IMR-90 (cell line): ENCODE results near the gene RNF213. TPM values are rescaled to one million over a fixed set of nuclear protein-coding genes. Genes with fewer than 3 reads are reported as not detected.

Experiments used
- ATAC-seq: fragments of 200-7000 bp; cut with Tn5 transposase; 2 replicates; pipeline ENCODE4 v1.9.1; 2020; ENCODE audit warnings: low read depth, mild to moderate bottlenecking, moderate library complexity
- BruUV-seq: library from RNA; stranded (reverse); fragments of 400-500 nt; replicated peaks from 2 replicates; lab custom pipeline; 2021; lab: Mats Ljungman, UMichigan
- CTCF ChIA-PET: fragments of 300-600 bp; formaldehyde crosslinking; extraction: SDS; loops from one replicate; lab custom pipeline; 2021; ENCODE audit warnings: antibody characterized with exemption; lab: Yijun Ruan, JAX
- POLR2A ChIA-PET: fragments of 300-600 bp; sonication (Branson Sonifier 250); formaldehyde crosslinking; loops from one replicate; lab custom pipeline; 2022; ENCODE audit warnings: antibody characterized with exemption; ENCODE audit not compliant: unreplicated experiment; lab: Charles Lee
- DNase-seq: peaks from one replicate; pipeline ENCODE4 v3.0.0; 2013
- H2AFZ ChIP-seq: replicated peaks from 2 replicates; pipeline ENCODE3; 2013; ENCODE audit warnings: low read length, mild to moderate bottlenecking; ENCODE audit not compliant: poor library complexity
- H2AK5ac ChIP-seq: 2 replicates; pipeline ENCODE4 v1.6.1; 2013; ENCODE audit warnings: low read depth, low read length, inconsistent platforms
- H2AK9ac ChIP-seq: replicated peaks from 2 replicates; pipeline ENCODE3; 2013; ENCODE audit warnings: mild to moderate bottlenecking, low read depth, low read length, moderate library complexity; ENCODE audit not compliant: poor library complexity
- H2BK120ac ChIP-seq: 2 replicates; pipeline ENCODE4 v1.6.1; 2013; ENCODE audit warnings: low read depth, low read length, inconsistent platforms
- H2BK15ac ChIP-seq: 3 replicates; pipeline ENCODE4 v1.6.1; 2013; ENCODE audit warnings: low read depth, low read length, inconsistent platforms
- H2BK20ac ChIP-seq: 2 replicates; pipeline ENCODE4 v1.6.1; 2013; ENCODE audit warnings: low read depth, mild to moderate bottlenecking, inconsistent platforms, low read length, moderate library complexity
- H2BK5ac ChIP-seq: 2 replicates; pipeline ENCODE4 v1.6.1; 2013; ENCODE audit warnings: mild to moderate bottlenecking, low read depth, low read length, inconsistent platforms; ENCODE audit not compliant: poor library complexity, severe bottlenecking
- H3K14ac ChIP-seq: replicated peaks from 2 replicates; pipeline ENCODE4 v1.6.1; 2013; ENCODE audit warnings: low read depth, low read length, inconsistent platforms
- H3K18ac ChIP-seq: 2 replicates; pipeline ENCODE4 v1.6.1; 2013; ENCODE audit warnings: low read depth, low read length, control low read depth
- H3K23ac ChIP-seq: 2 replicates; pipeline ENCODE4 v1.6.1; 2013; ENCODE audit warnings: low read depth, low read length, inconsistent platforms
- H3K27ac ChIP-seq: 2 replicates; pipeline ENCODE4 v1.5.1; 2013; ENCODE audit warnings: mild to moderate bottlenecking, control low read depth, low read length; ENCODE audit not compliant: insufficient read depth
- H3K27me3 ChIP-seq: 2 replicates; pipeline ENCODE4 v1.6.1; 2013; ENCODE audit warnings: low read length; ENCODE audit not compliant: control insufficient read depth, insufficient read depth
- H3K36me3 ChIP-seq: 2 replicates; pipeline ENCODE4 v1.6.1; 2013; ENCODE audit warnings: low read length, mixed read lengths; ENCODE audit not compliant: control insufficient read depth, insufficient read depth
- H3K4ac ChIP-seq: 2 replicates; pipeline ENCODE4 v1.6.1; 2013; ENCODE audit warnings: low read depth, low read length, inconsistent platforms
- H3K4me1 ChIP-seq: 2 replicates; pipeline ENCODE4 v1.6.1; 2013; ENCODE audit warnings: low read length, mixed read lengths; ENCODE audit not compliant: control insufficient read depth, insufficient read depth
- H3K4me2 ChIP-seq: 2 replicates; pipeline ENCODE4 v1.6.1; 2013; ENCODE audit warnings: low read depth, mild to moderate bottlenecking, control low read depth, low read length, moderate library complexity
- H3K4me3 ChIP-seq: 2 replicates; pipeline ENCODE4 v1.5.1; 2013; ENCODE audit warnings: low read depth, mild to moderate bottlenecking, control low read depth, low read length, moderate library complexity; ENCODE audit not compliant: insufficient read depth
- H3K56ac ChIP-seq: 2 replicates; pipeline ENCODE4 v1.6.1; 2013; ENCODE audit warnings: low read length, inconsistent platforms; ENCODE audit not compliant: insufficient read depth; ENCODE audit errors: extremely low read depth
- H3K79me1 ChIP-seq, 2 experiments: 2 replicates each; pipeline ENCODE4 v1.6.1; 2013; ENCODE audit warnings: low read length in 2 of 2, inconsistent platforms in 1 of 2, low read depth in 1 of 2
- H3K9ac ChIP-seq: 2 replicates; pipeline ENCODE4 v1.6.1; 2013; ENCODE audit warnings: low read depth, low read length, control low read depth
- H3K9me1 ChIP-seq: 2 replicates; pipeline ENCODE4 v1.6.1; 2013; ENCODE audit warnings: low read length, inconsistent platforms; ENCODE audit not compliant: insufficient read depth
- H3K9me3 ChIP-seq: 2 replicates; pipeline ENCODE4 v1.6.1; 2013; ENCODE audit warnings: low read length; ENCODE audit not compliant: control insufficient read depth, insufficient read depth
- H4K20me1 ChIP-seq: 2 replicates; pipeline ENCODE4 v1.6.1; 2013; ENCODE audit warnings: low read length, inconsistent platforms; ENCODE audit not compliant: insufficient read depth
- H4K5ac ChIP-seq: 2 replicates; pipeline ENCODE4 v1.6.1; 2013; ENCODE audit warnings: mild to moderate bottlenecking, low read depth, low read length, control low read depth
- H4K8ac ChIP-seq, 2 experiments: 2 replicates each; pipeline ENCODE4 v1.6.1; 2013; ENCODE audit warnings: low read depth in 2 of 2, low read length in 2 of 2, control low read depth in 1 of 2, inconsistent platforms in 1 of 2
- H4K91ac ChIP-seq: 2 replicates; pipeline ENCODE4 v1.6.1; 2013; ENCODE audit warnings: low read depth, low read length, inconsistent platforms; ENCODE audit not compliant: insufficient read depth
- BHLHE40 ChIP-seq: fragments of 150-350 bp; IDR thresholded peaks from 2 replicates; pipeline ENCODE4 v1.6.1; 2016; ENCODE audit warnings: mild to moderate bottlenecking, low read depth, low read length
- CEBPB ChIP-seq: IDR thresholded peaks from 2 replicates; pipeline ENCODE4 v1.6.1; 2012; ENCODE audit warnings: low read depth, low read length, improper control_type of control experiment
- CHD1 ChIP-seq: IDR thresholded peaks from 2 replicates; pipeline ENCODE4 v1.6.1; 2012; ENCODE audit warnings: low read depth, low read length, improper control_type of control experiment
- FOS ChIP-seq: fragments of 150-350 bp; IDR thresholded peaks from 2 replicates; pipeline ENCODE4 v1.6.1; 2016; ENCODE audit warnings: low read depth, low read length
- MAFK ChIP-seq: IDR thresholded peaks from 2 replicates; pipeline ENCODE4 v1.6.1; 2012; ENCODE audit warnings: low read depth, low read length, improper control_type of control experiment
- MXI1 ChIP-seq: IDR thresholded peaks from 2 replicates; pipeline ENCODE4 v1.6.1; 2012; ENCODE audit warnings: low read depth, mild to moderate bottlenecking, low read length, moderate library complexity, borderline replicate concordance
- NFE2L2 ChIP-seq: fragments of 150-350 bp; IDR thresholded peaks from 2 replicates; pipeline ENCODE4 v1.6.1; 2016; ENCODE audit warnings: low read depth, mild to moderate bottlenecking, low read length
- POLR2A ChIP-seq: IDR thresholded peaks from 2 replicates; pipeline ENCODE4 v1.6.1; 2012; ENCODE audit warnings: mild to moderate bottlenecking, low read depth, low read length
- RAD21 ChIP-seq: IDR thresholded peaks from 2 replicates; pipeline ENCODE4 v1.6.1; 2012; ENCODE audit warnings: low read length, improper control_type of control experiment
- RCOR1 ChIP-seq: IDR thresholded peaks from 2 replicates; pipeline ENCODE4 v1.6.1; 2012; ENCODE audit warnings: mild to moderate bottlenecking, low read length, improper control_type of control experiment; ENCODE audit not compliant: insufficient replicate concordance
- RFX5 ChIP-seq: IDR thresholded peaks from 2 replicates; pipeline ENCODE4 v1.8.0; 2012; ENCODE audit warnings: low read depth, mild to moderate bottlenecking, low read length, moderate library complexity
- SMC3 ChIP-seq: fragments of 150-350 bp; IDR thresholded peaks from 2 replicates; pipeline ENCODE4 v1.6.1; 2016; ENCODE audit warnings: low read depth, mild to moderate bottlenecking, antibody characterized with exemption, low read length, moderate library complexity
- WGBS, 2 experiments: methylation state at CpG; one replicate each; pipeline versions ENCODE4 v1.1.5 to v1.1.7; 2013; ENCODE audit warnings: missing lambda C conversion rate in 2 of 2; ENCODE audit not compliant: insufficient read length in 1 of 2; ENCODE audit errors: extremely low coverage in 2 of 2; 5-methylcytosine and 5-hydroxymethylcytosine counted together
- dilution Hi-C: fragments of 300-500 bp; cut with HindIII; formaldehyde crosslinking; loops from one replicate; pipeline ENCODE4 v1.14.3; 2018; ENCODE audit warnings: low sequenced_read_pairs; ENCODE audit not compliant: unreplicated experiment
- in situ Hi-C: fragments of 300-500 bp; cut with MboI; formaldehyde crosslinking; loops from 3 replicates; pipeline ENCODE4 v1.14.3; 2019; ENCODE audit warnings: low sequenced_read_pairs, inconsistent platforms, mixed read lengths
- intact Hi-C: fragments of 100-400 bp; cut with micrococcal nuclease; formaldehyde crosslinking; loops from 2 replicates; pipeline ENCODE4 v1.10.0; 2022
- polyA plus RNA-seq, 3 experiments: library from polyadenylated mRNA; depleted of rRNA; stranded (reverse); fragments of >200 nt; gene quantifications; 2 replicates each; pipeline ENCODE4 v1.2.3, GENCODE V29; 2012; ENCODE audit warnings: low replicate concordance in 1 of 3
- total RNA-seq: library from RNA; depleted of rRNA; stranded (reverse); fragments of >200 nt; gene quantifications from 2 replicates; pipeline ENCODE4 v1.2.3, GENCODE V29; 2012
- TF ChIP-seq, protein P1 (sequence below): fragments of 150-350 bp; IDR thresholded peaks from 2 replicates; pipeline ENCODE4 v1.6.1; 2016; ENCODE audit warnings: low read depth, mild to moderate bottlenecking, low read length, moderate library complexity, borderline replicate concordance
- TF ChIP-seq, protein P2 (sequence below): conservative IDR thresholded peaks from 2 replicates; pipeline ENCODE4 v1.5.1; 2012; ENCODE audit warnings: mild to moderate bottlenecking, low read depth, low read length, improper control_type of control experiment
- TF ChIP-seq, protein P3 (sequence below): fragments of 150-350 bp; IDR thresholded peaks from 2 replicates; pipeline ENCODE4 v1.6.1; 2017; ENCODE audit warnings: mild to moderate bottlenecking, antibody characterized with exemption, low read length, low read depth

Gene RNF213
- total and polyA plus RNA-seq, 2 of the 4 experiments (the other 2 are of a cell fraction): 23.4 to 36.0 TPM

DNA sequence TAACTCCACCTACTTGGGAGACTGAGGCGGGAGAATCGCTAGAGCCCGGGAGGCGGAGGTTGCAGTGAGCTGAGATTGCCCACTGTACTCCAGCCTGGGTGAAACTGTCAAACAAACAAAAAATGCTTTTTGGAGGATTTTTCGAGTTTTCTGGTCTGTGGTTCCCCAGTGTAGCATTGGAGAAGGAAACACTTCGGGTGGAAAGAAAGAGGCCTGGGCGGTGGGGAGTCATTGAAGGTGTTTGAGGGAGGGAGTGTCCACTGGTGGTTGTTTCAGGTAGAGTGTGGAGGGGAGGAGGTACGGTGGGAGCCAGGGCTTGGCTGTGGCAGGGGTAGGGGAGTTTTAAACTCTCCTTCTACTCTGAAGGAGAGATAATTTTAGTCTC, 1.2 kb downstream of the RNF213 start:
- WGBS, 2 experiments: 70% methylated on average over 4 of the region's 8 CpGs; no CpG with 5 or more reads in 1 of the 2 experiments
- POLR2A ChIA-PET: interaction anchor here (0.5 kb wide), 1 partner anchor 29 kb away, joined by 6 read pairs; no protein-coding TSS in a partner anchor
- H3K4me1 ChIP-seq: peaks cover 20% of the 10 kb centered on the region
- TF ChIP-seq RCOR1 (no peak), NFE2L2 (no peak), CEBPB (no peak), MXI1 (no peak), RFX5 (no peak), MAFK (no peak), CHD1 (no peak), POLR2A (no peak), BHLHE40 (no peak), SMC3 (no peak), RAD21 (no peak), FOS (no peak)
- TF ChIP-seq, protein P1, sequence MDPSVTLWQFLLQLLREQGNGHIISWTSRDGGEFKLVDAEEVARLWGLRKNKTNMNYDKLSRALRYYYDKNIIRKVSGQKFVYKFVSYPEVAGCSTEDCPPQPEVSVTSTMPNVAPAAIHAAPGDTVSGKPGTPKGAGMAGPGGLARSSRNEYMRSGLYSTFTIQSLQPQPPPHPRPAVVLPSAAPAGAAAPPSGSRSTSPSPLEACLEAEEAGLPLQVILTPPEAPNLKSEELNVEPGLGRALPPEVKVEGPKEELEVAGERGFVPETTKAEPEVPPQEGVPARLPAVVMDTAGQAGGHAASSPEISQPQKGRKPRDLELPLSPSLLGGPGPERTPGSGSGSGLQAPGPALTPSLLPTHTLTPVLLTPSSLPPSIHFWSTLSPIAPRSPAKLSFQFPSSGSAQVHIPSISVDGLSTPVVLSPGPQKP: no peak
- TF ChIP-seq, protein P2, sequence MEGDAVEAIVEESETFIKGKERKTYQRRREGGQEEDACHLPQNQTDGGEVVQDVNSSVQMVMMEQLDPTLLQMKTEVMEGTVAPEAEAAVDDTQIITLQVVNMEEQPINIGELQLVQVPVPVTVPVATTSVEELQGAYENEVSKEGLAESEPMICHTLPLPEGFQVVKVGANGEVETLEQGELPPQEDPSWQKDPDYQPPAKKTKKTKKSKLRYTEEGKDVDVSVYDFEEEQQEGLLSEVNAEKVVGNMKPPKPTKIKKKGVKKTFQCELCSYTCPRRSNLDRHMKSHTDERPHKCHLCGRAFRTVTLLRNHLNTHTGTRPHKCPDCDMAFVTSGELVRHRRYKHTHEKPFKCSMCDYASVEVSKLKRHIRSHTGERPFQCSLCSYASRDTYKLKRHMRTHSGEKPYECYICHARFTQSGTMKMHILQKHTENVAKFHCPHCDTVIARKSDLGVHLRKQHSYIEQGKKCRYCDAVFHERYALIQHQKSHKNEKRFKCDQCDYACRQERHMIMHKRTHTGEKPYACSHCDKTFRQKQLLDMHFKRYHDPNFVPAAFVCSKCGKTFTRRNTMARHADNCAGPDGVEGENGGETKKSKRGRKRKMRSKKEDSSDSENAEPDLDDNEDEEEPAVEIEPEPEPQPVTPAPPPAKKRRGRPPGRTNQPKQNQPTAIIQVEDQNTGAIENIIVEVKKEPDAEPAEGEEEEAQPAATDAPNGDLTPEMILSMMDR: no peak
- TF ChIP-seq, protein P3, sequence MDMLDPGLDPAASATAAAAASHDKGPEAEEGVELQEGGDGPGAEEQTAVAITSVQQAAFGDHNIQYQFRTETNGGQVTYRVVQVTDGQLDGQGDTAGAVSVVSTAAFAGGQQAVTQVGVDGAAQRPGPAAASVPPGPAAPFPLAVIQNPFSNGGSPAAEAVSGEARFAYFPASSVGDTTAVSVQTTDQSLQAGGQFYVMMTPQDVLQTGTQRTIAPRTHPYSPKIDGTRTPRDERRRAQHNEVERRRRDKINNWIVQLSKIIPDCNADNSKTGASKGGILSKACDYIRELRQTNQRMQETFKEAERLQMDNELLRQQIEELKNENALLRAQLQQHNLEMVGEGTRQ: no peak

More for the DNA sequence above, 1.2 kb downstream of the RNF213 start:
- DNase-seq: no peak
- Histone ChIP-seq H4K8ac (peak overlapping the region in 1 of 2 experiments; percentile 97; a peak in 2 of 4 replicates), H3K14ac (peak overlapping the region; percentile 100), H4K20me1 (no peaks in the 10 kb centered on the region), H3K4me3 (peak overlapping the region; percentile 80), H3K18ac (no peak overlapping the region), H4K91ac (peak overlapping the region; percentile 46; the same call in 1 of the 2 replicates), H2BK20ac (no peak overlapping the region), H3K9ac (peak overlapping the region; percentile 96), H2BK5ac (peak overlapping the region; percentile 95), H3K56ac (peak overlapping the region; percentile 92; the same call in 1 of the 2 replicates), H3K23ac (peak overlapping the region; percentile 98), H3K4me2 (peak overlapping the region; percentile 82), H3K27ac (peak overlapping the region; percentile 92), H3K36me3 (peaks cover 16% of the 10 kb centered on the region), H2BK15ac (no peak overlapping the region), H3K4ac (peak overlapping the region; percentile 97), H3K9me1 (0 out of 2 replicates have a peak, but pooled peaks cover 3% of the 10 kb centered on the region), H3K9me3 (no peaks in the 10 kb centered on the region), H2AK9ac (peak overlapping the region; percentile 68), H2AK5ac (peak overlapping the region; percentile 94; the same call in 1 of the 2 replicates), H3K79me1 (peaks cover 16 to 48% of the 10 kb centered on the region in 2 experiments; a peak in 2 of 4 replicates), H3K27me3 (no peaks in the 10 kb centered on the region), H2BK120ac (peak overlapping the region; percentile 72; the same call in 1 of the 2 replicates), H2AFZ (peak overlapping the region; percentile 88), H4K5ac (peak overlapping the region; percentile 31; the same call in 1 of the 2 replicates)
- CTCF ChIA-PET: interaction anchor here (0.6 kb wide), 1 partner anchor 105 kb away, joined by 5 read pairs; no protein-coding TSS in a partner anchor
- BruUV-seq: no TSS peak
- no peak for ATAC-seq
- in situ Hi-C loops (no loop called here), intact Hi-C loops (loop anchor here (5.0 kb wide), 2 partner anchors 40 to 255 kb away; partner anchors contain the start of genes SGSH and SLC26A11), dilution Hi-C loops (no loop called here)
